Measurements from ENCODE around the gene CHD5.

DNA sequence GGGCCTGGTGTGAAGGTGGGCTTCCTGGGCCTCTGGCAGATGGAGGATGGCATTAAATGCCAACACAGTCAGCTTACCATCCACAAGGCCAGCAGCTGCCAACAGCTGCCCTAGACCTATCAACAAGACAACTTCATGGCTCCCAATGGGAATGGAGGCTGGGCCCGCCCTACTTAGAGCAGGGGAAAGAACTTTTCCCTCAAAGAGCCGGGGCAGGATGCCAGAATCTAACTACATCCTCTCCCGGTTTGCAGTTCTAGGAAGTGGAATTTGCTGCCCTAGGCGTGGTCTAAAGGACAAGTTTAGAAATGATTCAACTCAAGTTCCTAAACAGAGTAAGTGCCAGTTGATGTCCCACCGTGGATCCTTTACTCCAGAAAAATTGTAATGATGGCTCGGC is 42.5 kb upstream of the CHD5 start:
- TF ChIP-seq, protein P1, sequence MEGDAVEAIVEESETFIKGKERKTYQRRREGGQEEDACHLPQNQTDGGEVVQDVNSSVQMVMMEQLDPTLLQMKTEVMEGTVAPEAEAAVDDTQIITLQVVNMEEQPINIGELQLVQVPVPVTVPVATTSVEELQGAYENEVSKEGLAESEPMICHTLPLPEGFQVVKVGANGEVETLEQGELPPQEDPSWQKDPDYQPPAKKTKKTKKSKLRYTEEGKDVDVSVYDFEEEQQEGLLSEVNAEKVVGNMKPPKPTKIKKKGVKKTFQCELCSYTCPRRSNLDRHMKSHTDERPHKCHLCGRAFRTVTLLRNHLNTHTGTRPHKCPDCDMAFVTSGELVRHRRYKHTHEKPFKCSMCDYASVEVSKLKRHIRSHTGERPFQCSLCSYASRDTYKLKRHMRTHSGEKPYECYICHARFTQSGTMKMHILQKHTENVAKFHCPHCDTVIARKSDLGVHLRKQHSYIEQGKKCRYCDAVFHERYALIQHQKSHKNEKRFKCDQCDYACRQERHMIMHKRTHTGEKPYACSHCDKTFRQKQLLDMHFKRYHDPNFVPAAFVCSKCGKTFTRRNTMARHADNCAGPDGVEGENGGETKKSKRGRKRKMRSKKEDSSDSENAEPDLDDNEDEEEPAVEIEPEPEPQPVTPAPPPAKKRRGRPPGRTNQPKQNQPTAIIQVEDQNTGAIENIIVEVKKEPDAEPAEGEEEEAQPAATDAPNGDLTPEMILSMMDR (IDR thresholded peaks at IDR 0.05), result no peak
- no peak for TF ChIP-seq POLR2A (IDR thresholded peaks at IDR 0.05)
- TF ChIP-seq EP300 (IDR thresholded peaks at IDR 0.05), result no peak

Data from tibial nerve (tissue), 4 donors.